Astrocyte of the spinal cord (primary cell): ENCODE data around the gene C1orf198.

Experiments
- DNase-seq: peaks from one replicate; pipeline ENCODE4 v3.0.0; 2011; ENCODE audit warnings: low read depth, low spot score
- H3K4me3 ChIP-seq: 2 replicates; pipeline ENCODE4 v1.5.1; 2011; ENCODE audit warnings: low read depth, mild to moderate bottlenecking, low read length, moderate library complexity
- CTCF ChIP-seq: IDR thresholded peaks from 2 replicates; pipeline ENCODE4 v1.5.1; 2012; ENCODE audit warnings: low read depth, mild to moderate bottlenecking, low read length, inconsistent platforms
- in situ Hi-C: cut with HindIII; loops from 2 replicates; pipeline ENCODE4 v1.10.0; 2017; ENCODE audit warnings: low sequenced_read_pairs

The C1orf198 gene

DNA sequence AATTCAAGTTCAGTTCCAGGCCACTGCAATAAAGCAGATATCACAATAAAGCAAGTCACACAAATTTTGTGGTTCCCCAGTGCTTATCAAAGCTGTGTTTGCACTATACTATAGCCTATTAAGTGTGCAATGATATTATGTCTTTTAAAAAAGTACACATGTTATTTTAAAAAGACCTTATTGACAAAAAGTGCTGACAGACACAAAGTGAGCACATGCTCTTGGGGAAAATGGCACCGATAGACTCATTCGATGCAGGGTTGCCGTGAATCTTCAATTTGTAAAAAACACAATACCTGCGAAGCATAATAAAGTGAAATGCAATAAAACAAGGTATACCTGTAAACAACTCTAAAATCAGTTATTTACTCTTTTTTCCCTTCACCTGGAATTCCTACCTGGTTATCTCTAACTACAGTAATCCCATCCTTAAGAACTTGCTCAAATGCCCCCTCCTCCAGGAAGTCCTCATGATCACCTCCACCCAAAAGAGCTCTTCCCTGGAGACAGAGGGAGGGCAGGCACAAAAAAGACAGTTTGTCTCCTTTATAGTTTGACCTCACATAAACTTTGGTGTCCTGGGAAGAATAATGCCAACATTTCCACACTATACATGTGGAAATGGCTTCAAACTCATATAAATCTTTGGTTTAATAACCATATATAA is 9.7 kb upstream of the C1orf198 start:
- no peak overlapping the region for H3K4me3 ChIP-seq
- TF ChIP-seq CTCF, result no peak
- DNase-seq, result no peak
- in situ Hi-C loops, result no loop called here

DNA sequence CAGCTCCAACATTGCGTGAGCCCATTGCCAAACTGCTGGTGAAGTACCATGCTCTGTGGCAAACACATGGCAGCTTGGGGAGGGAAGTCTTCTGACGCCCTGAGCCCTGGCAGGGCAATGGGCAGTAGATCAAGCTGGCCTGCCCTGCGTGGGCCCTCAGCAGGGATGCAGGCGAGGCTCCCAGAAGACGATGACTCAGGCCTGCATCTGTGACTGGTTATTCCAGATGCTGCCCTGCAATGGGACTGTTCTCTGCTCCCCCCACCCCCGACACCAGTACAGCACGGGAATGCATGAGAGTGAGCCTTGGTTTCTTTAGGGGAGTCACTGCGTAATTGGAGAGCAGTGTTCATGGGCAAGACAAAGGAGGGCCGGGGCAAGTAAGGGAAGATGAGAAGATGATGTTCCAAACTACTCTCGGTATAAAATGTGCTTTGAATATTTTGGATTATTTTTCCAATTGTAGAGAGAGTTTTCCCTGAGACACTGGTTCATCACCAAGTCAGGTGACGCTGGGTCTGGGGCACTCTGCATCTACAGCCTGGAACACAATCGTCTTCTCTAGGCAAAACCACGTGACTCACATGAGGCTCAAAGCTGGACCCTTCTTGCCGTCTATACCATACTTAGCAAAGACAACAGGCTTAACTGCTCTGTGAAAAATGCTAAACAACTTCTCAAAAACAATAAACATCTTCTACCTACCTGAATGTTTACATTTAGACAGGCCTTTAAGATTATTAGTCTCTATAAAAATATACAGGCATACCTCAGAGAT is 9.0 kb upstream of the C1orf198 start:
- no peak for TF ChIP-seq CTCF
- peak; percentile 78 for DNase-seq
- in situ Hi-C loops, result no loop called here
- no peak overlapping the region for H3K4me3 ChIP-seq

DNA sequence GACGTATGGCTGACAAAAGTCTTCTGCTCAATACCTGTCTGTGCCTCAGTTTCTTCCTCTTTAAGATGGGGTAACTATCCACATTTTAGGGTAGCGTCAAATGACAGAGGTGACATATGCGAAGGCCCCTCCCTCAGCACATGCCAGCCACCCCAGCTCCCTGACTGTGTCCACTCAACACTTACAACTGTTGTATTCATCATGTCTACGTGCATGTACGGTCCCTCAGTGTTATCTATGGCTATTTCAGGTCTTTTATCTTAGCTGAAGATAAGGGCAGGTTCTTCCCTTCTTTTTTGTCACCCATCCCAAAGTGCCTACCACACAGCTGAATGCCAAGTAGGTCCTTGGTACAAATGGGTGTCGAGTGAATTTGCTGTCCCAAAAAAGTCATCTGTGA is 8.3 kb upstream of the C1orf198 start:
- DNase-seq, result no peak
- in situ Hi-C loops, result no loop called here
- TF ChIP-seq CTCF, result no peak
- H3K4me3 ChIP-seq, result no peak overlapping the region

DNA sequence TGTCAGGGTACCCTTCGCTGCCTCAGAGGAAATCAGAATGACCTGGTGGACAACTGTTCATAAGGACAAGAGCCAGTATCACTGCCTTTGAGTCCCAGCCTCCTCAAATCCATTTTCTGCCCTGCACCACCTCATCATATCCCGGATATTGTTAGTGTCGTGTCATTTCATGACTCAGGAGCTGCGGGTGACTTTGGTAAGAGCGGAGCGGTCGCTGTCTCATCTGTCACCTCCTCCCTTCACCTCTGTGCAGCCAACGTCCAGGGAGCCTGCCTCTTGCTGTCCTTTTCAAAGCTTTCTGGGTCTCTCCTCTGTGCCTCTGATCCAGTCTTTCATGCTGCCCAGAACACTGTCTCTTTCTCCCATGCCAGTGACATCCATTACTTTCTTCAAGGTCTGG is 7.0 kb upstream of the C1orf198 start:
- in situ Hi-C loops, result no loop called here
- TF ChIP-seq CTCF, result no peak
- H3K4me3 ChIP-seq, result no peak overlapping the region
- DNase-seq, result no peak

GRCh38 chr1:230870916-230871315 is 2.6 kb upstream of the C1orf198 start:
- H3K4me3 ChIP-seq, result no peak overlapping the region
- in situ Hi-C loops, result no loop called here
- DNase-seq, result no peak
- no peak for TF ChIP-seq CTCF

DNA sequence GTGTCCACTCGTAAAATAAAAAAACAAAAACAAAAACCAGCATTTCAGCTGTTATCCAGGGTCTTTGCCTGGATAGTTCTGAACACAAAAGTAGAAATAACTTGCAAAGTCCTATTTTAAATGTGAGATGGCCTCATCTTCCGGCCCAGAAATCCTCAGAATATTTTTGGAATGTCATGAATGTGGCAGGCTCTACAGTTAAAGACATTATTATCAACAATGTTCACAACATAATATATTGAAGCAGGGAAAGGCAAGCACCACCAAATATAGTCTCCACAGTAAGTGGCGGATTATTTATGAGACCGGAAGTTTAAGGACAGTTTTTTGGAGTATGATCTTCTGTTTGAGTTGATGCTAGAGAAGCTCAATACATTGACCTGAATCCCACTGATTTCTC is 1.2 kb upstream of the C1orf198 start:
- peak; percentile 42 for DNase-seq
- no peak for TF ChIP-seq CTCF
- in situ Hi-C loops, result no loop called here
- H3K4me3 ChIP-seq, result no peak overlapping the region
